Astrocyte of the spinal cord (primary cell): Measurements from ENCODE around the gene CLEC18A.
"Not testable (repeated sequence)": the region's sequence is repeated elsewhere in the genome, so short reads cannot be mapped to it uniquely, and the experiment has no call there.

Experiments
- DNase-seq: peaks from one replicate; pipeline ENCODE4 v3.0.0; 2011; ENCODE audit warnings: low read depth, low spot score
- H3K4me3 ChIP-seq: 2 replicates; pipeline ENCODE4 v1.5.1; 2011; ENCODE audit warnings: low read depth, mild to moderate bottlenecking, low read length, moderate library complexity
- CTCF ChIP-seq: IDR thresholded peaks from 2 replicates; pipeline ENCODE4 v1.5.1; 2012; ENCODE audit warnings: low read depth, mild to moderate bottlenecking, low read length, inconsistent platforms
- in situ Hi-C: cut with HindIII; loops from 2 replicates; pipeline ENCODE4 v1.10.0; 2017; ENCODE audit warnings: low sequenced_read_pairs

CLEC18A gene

GRCh38 chr16:69951017-69951671 lies at the start of gene CLEC18A:
Gene CLEC18A, plus strand, starts transcription at chr16:69951334. Its CDS starts 33 bp downstream, at chr16:69951367.
- H3K4me3 ChIP-seq, in situ Hi-C loops, DNase-seq: not testable (repeated sequence)

- no peak for TF ChIP-seq CTCF
- in situ Hi-C loops = no loop called here
- DNase-seq = no peak
- no peak overlapping the region for H3K4me3 ChIP-seq
These were observed 47.2 kb upstream of the CLEC18A start for GRCh38 chr16:69903865-69904415.

- DNase-seq = no peak
- no peak for TF ChIP-seq CTCF
- no peak overlapping the region for H3K4me3 ChIP-seq
- in situ Hi-C loops = no loop called here
These were observed 46.5 kb upstream of the CLEC18A start for GRCh38 chr16:69904495-69905170.

- in situ Hi-C loops = no loop called here
- DNase-seq = no peak
- no peak overlapping the region for H3K4me3 ChIP-seq
- TF ChIP-seq CTCF = no peak
These were observed 46.0 kb upstream of the CLEC18A start for GRCh38 chr16:69905171-69905555.

GRCh38 chr16:69906838-69907401 lies 44.2 kb upstream of the CLEC18A start:
- DNase-seq = peak; percentile 79
- in situ Hi-C loops = no loop called here
- TF ChIP-seq CTCF = no peak
- no peak overlapping the region for H3K4me3 ChIP-seq

GRCh38 chr16:69909043-69909442 lies 42.1 kb upstream of the CLEC18A start:
- in situ Hi-C loops = no loop called here
- TF ChIP-seq CTCF = no peak
- H3K4me3 ChIP-seq = no peak overlapping the region
- no peak for DNase-seq

- no peak overlapping the region for H3K4me3 ChIP-seq
- no peak for TF ChIP-seq CTCF
- in situ Hi-C loops = no loop called here
- DNase-seq = no peak
These were observed 41.4 kb upstream of the CLEC18A start for GRCh38 chr16:69909760-69910159.
